IPS DF 6.9 (cell line): Measurements from ENCODE around the gene MPZL3.

ENCODE experiments used
- DNase-seq: peaks from one replicate; pipeline ENCODE4 v3.0.0-alpha.2; 2013; ENCODE audit warnings: low read depth, low spot score
- H3K27ac ChIP-seq: one replicate; pipeline ENCODE4 v1.5.1; 2013; ENCODE audit warnings: low read length, control low read depth
- H3K27me3 ChIP-seq: 2 replicates; pipeline ENCODE4 v1.6.1; 2013; ENCODE audit warnings: mild to moderate bottlenecking, low read length; ENCODE audit not compliant: control insufficient read depth, insufficient read depth
- H3K36me3 ChIP-seq: 2 replicates; pipeline ENCODE4 v1.6.1; 2013; ENCODE audit warnings: low read length; ENCODE audit not compliant: control insufficient read depth, insufficient read depth
- H3K4me1 ChIP-seq: 2 replicates; pipeline ENCODE4 v1.6.1; 2013; ENCODE audit warnings: low read length; ENCODE audit not compliant: control insufficient read depth, insufficient read depth
- H3K4me3 ChIP-seq: 2 replicates; pipeline ENCODE4 v1.5.1; 2013; ENCODE audit warnings: mild to moderate bottlenecking, low read length
- H3K9me3 ChIP-seq: 2 replicates; pipeline ENCODE4 v1.6.1; 2013; ENCODE audit warnings: low read length, inconsistent platforms; ENCODE audit not compliant: control insufficient read depth, insufficient read depth
- WGBS: extraction: QIAGEN DNeasy Blood & Tissue Kit; methylation state at CpG from one replicate; pipeline ENCODE4 v1.1.7; 2013; ENCODE audit warnings: mixed read lengths, missing lambda C conversion rate; ENCODE audit not compliant: insufficient read length, insufficient coverage; 5-methylcytosine and 5-hydroxymethylcytosine counted together

The MPZL3 gene

GRCh38 chr11:118243993-118244762 lies 8.0 kb downstream of the MPZL3 start:
- no peaks in the 10 kb centered on the region for H3K9me3 ChIP-seq
- no CpG with 5 or more reads among the region's 3 CpGs for WGBS
- H3K27me3 ChIP-seq = no peaks in the 10 kb centered on the region; the same call in 1 of the 2 replicates
- H3K4me3 ChIP-seq = no peak overlapping the region
- DNase-seq = no peak
- H3K27ac ChIP-seq = no peak overlapping the region
- H3K4me1 ChIP-seq = no peaks in the 10 kb centered on the region; the same call in 1 of the 2 replicates
- H3K36me3 ChIP-seq = no peaks in the 10 kb centered on the region

GRCh38 chr11:118243161-118243560 lies 9.0 kb downstream of the MPZL3 start:
- Histone ChIP-seq H3K4me1 (no peaks in the 10 kb centered on the region; the same call in 1 of the 2 replicates), H3K9me3 (no peaks in the 10 kb centered on the region), H3K36me3 (no peaks in the 10 kb centered on the region), H3K27me3 (no peaks in the 10 kb centered on the region; the same call in 1 of the 2 replicates), H3K4me3 (no peak overlapping the region), H3K27ac (no peak overlapping the region)
- WGBS = no CpG with 5 or more reads among the region's 8 CpGs
- DNase-seq = no peak

- no peaks in the 10 kb centered on the region; the same call in 1 of the 2 replicates for H3K4me1 ChIP-seq
- H3K9me3 ChIP-seq = no peaks in the 10 kb centered on the region
- DNase-seq = no peak
- H3K27me3 ChIP-seq = no peaks in the 10 kb centered on the region; the same call in 1 of the 2 replicates
- no peaks in the 10 kb centered on the region for H3K36me3 ChIP-seq
- WGBS = no CpG with 5 or more reads among the region's 1 CpG
- no peak overlapping the region for H3K27ac ChIP-seq
- H3K4me3 ChIP-seq = no peak overlapping the region
These were observed 10.4 kb downstream of the MPZL3 start for GRCh38 chr11:118241764-118242098.

GRCh38 chr11:118240999-118241763 lies 11.0 kb downstream of the MPZL3 start:
- Histone ChIP-seq H3K4me1 (no peaks in the 10 kb centered on the region; the same call in 1 of the 2 replicates), H3K36me3 (no peaks in the 10 kb centered on the region), H3K4me3 (no peak overlapping the region), H3K27ac (no peak overlapping the region), H3K9me3 (no peaks in the 10 kb centered on the region), H3K27me3 (no peaks in the 10 kb centered on the region; the same call in 1 of the 2 replicates)
- no peak for DNase-seq
- WGBS = no CpG with 5 or more reads among the region's 9 CpGs

- Histone ChIP-seq H3K36me3 (no peaks in the 10 kb centered on the region), H3K27ac (no peak overlapping the region), H3K4me3 (no peak overlapping the region), H3K4me1 (no peaks in the 10 kb centered on the region; the same call in 1 of the 2 replicates), H3K9me3 (no peaks in the 10 kb centered on the region), H3K27me3 (no peaks in the 10 kb centered on the region; the same call in 1 of the 2 replicates)
- DNase-seq = no peak
- WGBS = no CpG with 5 or more reads among the region's 5 CpGs
These were observed 12.5 kb downstream of the MPZL3 start for GRCh38 chr11:118239509-118240205.

GRCh38 chr11:118238929-118239328 lies 13.2 kb downstream of the MPZL3 start:
- Histone ChIP-seq H3K27me3 (no peaks in the 10 kb centered on the region; the same call in 1 of the 2 replicates), H3K4me1 (no peaks in the 10 kb centered on the region; the same call in 1 of the 2 replicates), H3K4me3 (no peak overlapping the region), H3K27ac (no peak overlapping the region), H3K36me3 (no peaks in the 10 kb centered on the region), H3K9me3 (no peaks in the 10 kb centered on the region)
- no peak for DNase-seq
- no CpG with 5 or more reads among the region's 1 CpG for WGBS

- Histone ChIP-seq H3K27ac (no peak overlapping the region), H3K9me3 (no peaks in the 10 kb centered on the region), H3K4me1 (no peaks in the 10 kb centered on the region; the same call in 1 of the 2 replicates), H3K36me3 (no peaks in the 10 kb centered on the region), H3K4me3 (no peak overlapping the region), H3K27me3 (no peaks in the 10 kb centered on the region; the same call in 1 of the 2 replicates)
- WGBS = no CpG with 5 or more reads among the region's 2 CpGs
- no peak for DNase-seq
These were observed 13.7 kb downstream of the MPZL3 start for GRCh38 chr11:118238421-118238820.

GRCh38 chr11:118236170-118236569 lies 16.0 kb downstream of the MPZL3 start:
- H3K4me3 ChIP-seq = no peak overlapping the region
- no peaks in the 10 kb centered on the region for H3K9me3 ChIP-seq
- H3K36me3 ChIP-seq = no peaks in the 10 kb centered on the region
- WGBS = no CpG with 5 or more reads among the region's 2 CpGs
- H3K4me1 ChIP-seq = no peaks in the 10 kb centered on the region; the same call in 1 of the 2 replicates
- no peaks in the 10 kb centered on the region; the same call in 1 of the 2 replicates for H3K27me3 ChIP-seq
- DNase-seq = no peak
- H3K27ac ChIP-seq = no peak overlapping the region

GRCh38 chr11:118234833-118235232 lies 17.3 kb downstream of the MPZL3 start:
- H3K27me3 ChIP-seq = no peaks in the 10 kb centered on the region; the same call in 1 of the 2 replicates
- H3K9me3 ChIP-seq = no peaks in the 10 kb centered on the region
- whole genome bisulfite sequencing = no CpG with 5 or more reads among the region's 5 CpGs
- no peak overlapping the region for H3K27ac ChIP-seq
- no peaks in the 10 kb centered on the region for H3K36me3 ChIP-seq
- no peaks in the 10 kb centered on the region; the same call in 1 of the 2 replicates for H3K4me1 ChIP-seq
- DNase-seq = no peak
- H3K4me3 ChIP-seq = no peak overlapping the region

GRCh38 chr11:118233850-118234249 lies 18.3 kb downstream of the MPZL3 start:
- H3K27me3 ChIP-seq = no peaks in the 10 kb centered on the region; the same call in 1 of the 2 replicates
- H3K9me3 ChIP-seq = no peaks in the 10 kb centered on the region
- no peak overlapping the region for H3K4me3 ChIP-seq
- no peaks in the 10 kb centered on the region for H3K36me3 ChIP-seq
- H3K27ac ChIP-seq = no peak overlapping the region
- WGBS = no CpG with 5 or more reads among the region's 1 CpG
- DNase-seq = no peak
- H3K4me1 ChIP-seq = no peaks in the 10 kb centered on the region; the same call in 1 of the 2 replicates
